Middle frontal gyrus (tissue), 1 donor: ENCODE data around the gene PTPRN2.

Experiments
- DNase-seq: peaks from one replicate; pipeline ENCODE4 v3.0.0-alpha.2; 2015; ENCODE audit warnings: low spot score; ENCODE audit errors: extremely low spot score

The PTPRN2 gene

DNA sequence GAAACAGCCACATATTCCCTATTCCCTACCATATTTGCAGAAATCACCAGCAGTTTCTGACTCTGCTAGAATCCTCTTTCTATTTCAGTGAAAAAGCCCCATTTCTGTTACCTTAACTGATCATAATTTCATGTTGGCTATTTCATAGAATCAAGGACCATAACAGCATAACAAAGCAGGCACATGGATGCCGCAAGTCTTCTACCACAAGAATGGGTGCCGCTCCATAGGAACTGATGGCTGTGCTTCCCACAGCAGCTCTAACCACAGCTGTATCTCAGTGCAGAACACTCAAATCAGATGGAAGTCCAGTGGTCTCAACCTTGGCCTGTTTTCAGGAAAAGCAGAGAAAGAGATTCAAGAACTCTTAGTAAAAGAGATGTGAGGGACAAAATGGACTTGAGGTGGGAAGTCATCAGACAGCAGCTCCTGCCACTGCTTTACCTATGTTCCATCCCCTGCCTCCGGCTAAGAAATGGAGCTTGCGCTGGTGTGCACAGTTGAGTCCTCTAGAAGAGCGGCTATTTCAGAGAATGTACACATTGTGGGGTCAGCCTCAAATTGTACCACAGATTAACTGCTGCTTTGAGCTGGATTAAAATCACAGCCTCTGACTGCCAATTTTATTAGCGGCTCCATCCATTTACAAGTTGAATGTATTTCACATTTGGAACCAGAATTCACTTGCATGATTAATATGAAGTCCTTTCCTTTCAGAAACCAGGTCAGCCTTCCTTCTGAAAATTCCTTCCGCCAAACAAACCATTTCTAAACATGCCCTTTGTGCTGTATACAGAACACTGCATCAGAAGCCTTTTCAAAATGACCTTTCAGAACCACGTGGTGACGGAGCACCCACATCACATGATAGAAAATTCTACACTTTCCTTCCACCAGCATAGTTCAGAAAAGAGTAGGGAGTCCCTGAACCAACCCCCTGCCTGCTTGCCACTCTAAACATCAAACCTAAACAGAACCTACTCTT is 7.7 kb downstream of the PTPRN2 start:
- no peak for DNase-seq

DNA sequence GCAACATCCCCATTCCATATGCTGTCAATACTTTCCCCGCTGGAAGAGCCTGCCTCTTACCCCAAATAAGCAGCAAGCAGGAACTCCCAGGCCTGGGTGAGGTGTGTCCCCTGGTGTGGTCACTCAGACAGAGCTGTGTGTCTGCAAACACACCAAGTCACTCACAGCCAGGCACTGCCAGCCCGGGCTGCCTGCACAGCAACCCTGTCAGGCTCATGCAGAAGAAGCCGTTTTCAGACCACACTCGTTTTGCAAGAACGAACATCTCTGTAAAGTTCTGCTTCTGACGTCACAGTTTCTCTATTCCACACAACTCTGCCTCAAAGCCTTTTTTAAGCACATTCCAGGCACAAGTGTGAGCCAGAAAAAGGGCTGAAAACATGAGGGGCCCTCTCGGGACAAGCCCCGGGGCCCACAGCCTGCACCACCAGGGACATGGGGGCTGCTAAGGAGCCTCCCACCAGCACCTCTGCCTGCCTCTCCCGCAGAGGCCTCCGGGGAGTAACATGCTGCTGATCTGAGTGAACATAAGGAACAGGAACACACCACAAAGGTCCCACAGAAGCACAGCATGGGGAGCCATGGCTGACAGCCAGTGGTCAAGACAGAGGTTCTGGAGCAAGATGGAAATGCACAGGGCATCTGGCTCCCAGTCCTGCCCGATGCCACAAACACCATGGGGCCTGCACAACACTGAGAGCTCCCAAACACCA is 11.4 kb downstream of the PTPRN2 start:
- no peak for DNase-seq

DNA sequence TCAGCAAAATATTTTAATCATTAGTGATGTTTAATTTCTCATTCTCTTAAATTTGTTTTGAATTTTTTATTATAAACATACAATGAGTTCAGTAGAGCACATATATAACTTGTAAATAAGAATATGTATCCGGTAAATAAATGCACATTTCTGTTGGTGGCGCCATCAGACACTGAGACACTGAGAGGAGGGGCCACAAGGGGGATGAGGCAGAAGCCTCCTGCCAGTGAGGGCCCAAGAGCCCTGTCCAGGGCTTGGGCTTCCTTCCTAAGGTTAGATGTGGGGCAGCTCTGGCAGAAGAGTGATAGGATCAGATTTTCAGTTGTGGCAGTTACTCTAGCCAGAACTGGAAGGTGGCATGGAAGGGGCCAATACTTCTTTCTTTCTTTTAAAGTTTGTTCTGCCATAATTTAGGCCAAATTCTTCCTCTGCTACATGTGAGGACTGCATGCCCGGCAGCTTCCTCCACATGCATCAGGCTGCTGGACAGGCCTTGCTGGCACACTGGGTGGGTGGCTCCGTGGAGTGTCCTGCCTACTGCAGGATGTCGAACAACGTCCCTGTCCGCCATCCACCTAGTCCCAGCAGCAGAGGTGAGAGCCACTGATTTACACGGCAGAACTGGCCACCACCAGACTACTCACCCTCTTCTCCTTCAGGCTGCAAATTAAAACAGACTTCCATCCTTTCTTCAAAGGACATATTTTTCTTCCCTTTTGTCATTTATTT is 13.2 kb downstream of the PTPRN2 start:
- DNase-seq: no peak

DNA sequence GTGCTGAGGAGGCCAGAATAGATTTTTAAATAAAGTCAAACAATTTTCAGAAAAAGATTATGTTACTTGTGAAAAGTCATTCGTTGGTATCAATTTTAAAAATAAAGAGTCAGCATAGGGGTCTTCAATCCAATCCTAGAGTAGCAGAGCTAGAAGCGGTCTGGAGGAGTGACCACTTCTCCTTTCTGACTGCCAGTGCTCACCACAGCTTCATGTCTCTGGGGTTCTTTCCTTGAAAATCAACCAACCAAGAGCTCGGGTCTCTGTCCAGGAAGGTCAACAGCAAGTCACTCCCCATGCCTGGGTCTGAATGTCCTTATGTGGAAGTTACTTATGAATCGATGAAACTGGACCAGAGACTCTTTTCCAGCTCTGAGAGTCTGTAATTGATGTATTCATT is 14.3 kb downstream of the PTPRN2 start:
- DNase-seq: no peak

DNA sequence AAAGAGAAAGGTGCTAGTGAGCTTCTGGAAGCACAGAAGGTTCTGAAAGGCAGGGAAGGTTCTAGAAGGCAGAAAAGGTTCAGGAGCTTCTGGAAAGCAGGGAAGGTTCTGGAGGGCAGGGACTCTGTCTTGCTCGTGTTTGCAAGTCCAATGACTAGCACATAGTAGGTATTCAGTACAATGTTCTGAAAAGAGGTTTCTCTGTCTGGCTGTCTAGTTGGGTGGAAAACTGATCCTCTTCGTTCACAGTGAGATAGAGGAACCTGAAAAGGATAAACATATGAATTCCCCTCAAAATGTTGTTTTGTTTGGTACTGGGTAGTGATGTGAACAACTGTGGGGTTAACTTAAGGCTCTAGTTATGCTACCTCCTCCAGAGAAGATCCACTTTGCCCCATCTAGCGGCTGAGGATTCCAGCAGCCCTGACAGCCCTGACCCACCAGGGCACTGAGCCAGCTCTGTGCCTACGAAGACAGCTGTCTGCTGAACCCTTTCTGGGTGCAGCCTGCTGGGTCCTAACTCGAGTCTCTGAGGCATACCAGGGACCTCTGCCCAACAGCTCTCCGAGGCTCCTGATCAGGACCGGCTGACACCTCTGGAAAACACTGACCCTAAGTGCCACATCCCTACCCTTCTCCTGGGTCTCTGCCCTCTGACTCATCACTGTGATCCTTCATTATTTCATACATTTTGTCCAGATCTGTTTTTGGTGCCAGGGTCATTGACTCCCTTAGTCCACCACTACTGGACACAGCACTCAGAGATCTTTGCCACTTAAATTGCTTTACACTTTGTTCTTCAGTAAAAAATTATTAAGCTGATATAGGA is 15.4 kb downstream of the PTPRN2 start:
- DNase-seq: no peak

DNA sequence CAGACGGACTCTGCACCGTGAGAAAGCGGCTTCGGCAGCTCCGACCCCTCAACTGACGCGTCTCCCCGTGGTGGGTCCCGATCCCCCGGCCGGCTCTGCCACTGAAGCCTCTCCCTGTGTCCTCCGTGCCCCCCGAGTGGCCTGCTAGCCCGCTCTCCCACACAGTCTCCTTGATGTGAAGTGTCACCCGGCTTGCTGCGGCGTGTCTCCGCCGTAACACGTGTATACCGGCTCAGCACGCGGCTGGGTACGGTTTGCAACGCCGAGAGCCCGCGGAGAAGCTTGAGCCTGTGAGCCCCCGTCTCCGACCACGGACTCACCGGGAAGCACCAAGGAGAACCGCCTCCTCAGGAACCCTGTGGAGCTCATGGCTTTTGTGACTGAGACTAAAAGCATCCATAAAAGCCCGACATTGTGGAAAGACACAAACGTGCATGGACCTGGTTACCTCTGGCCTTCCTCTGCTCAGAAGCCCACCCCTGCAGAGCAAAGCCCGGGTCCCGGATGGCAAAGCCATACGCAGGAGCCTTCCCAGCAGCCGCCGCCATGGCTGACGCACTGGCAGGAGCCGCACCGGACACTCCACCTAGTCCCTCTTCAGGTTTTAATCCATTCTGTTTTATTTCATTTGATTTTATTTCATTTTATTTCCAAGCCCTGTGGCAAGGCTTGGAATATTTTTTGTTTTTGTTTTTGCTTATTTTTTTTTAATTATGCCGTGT is 17.0 kb downstream of the PTPRN2 start:
- no peak for DNase-seq

DNA sequence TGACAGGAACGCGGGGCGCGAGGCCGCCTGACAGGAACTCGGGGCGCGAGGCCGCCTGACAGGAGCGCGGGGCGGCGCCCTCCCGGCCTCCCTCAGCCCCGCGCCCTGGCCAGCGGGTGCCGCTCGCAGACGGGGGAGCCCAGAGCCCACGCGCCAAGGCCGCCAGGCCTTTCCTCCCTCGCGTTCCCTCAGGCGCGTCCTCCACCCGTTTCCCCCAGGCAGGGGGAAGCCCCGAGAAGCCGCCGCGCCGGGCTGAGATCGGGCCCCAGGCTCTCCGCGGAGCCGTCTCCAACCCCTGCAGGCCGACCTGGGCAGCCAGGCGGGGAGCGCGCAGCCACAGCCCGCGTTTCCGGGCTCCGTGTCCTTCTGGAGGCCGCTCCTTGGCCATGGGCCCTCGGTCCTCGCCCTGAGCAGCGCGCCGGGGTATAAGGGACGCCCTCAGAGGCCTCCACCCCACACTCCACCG is 17.7 kb downstream of the PTPRN2 start:
- no peak for DNase-seq

DNA sequence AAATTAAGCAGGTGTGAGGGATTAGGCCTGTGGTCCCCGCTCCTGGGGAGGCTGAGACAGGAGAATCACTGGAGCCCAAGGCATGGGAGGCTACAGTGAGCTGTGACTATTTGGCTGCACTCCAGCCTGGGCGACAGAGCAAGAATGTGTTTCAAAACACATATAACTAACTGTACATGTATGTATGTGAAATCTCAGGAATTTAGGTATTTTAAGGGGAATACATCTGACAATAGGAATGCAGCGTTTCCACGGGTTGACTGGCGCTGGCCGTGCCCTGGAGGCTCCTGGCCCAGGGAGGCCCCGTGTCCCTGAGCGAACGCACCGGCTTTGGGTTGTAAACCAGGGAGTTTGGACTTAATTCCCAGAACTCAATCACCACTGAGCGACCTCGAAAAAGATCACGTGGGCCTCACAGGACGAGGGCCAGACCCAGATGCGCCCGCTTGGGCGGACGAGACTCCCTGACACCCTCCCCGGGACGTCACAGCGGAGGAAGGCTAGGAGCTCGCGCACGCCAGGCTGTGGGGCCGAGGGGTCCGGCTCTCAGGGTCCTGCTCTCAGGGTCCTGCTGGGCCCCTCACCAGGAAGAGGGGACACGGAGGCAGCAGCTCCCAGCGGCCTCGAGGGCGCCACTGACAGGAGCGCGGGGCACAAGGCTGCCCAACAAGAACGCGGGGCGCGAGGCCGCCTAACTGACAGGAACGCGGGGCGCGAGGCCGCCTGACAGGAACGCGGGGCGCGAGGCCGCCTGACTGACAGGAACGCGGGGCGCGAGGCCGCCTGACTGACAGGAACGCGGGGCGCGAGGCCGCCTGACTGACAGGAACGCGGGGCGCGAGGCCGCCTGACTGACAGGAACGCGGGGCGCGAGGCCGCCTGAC is 18.4 kb downstream of the PTPRN2 start:
- DNase-seq: no peak

DNA sequence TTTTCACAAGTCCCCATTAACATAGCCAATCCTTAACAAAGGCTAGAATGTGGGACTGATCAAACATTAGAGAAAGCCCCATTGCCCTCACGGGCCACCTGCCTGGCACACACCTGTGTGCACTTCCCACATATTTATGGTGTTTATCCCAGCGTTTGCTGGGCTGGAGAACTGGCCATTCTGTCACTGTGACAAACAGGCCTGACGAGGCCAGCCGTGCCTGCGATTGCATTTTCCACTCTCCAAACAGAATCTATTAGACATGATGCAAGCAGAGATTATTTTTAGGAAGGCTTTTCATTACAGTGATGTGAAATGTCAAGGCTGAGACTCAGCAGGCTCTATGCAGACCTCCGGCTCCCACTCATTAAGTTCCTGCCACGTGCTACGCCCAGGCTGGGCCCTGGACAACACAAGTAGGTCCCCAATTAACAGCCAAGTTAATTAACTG is 20.4 kb downstream of the PTPRN2 start:
- DNase-seq: no peak

DNA sequence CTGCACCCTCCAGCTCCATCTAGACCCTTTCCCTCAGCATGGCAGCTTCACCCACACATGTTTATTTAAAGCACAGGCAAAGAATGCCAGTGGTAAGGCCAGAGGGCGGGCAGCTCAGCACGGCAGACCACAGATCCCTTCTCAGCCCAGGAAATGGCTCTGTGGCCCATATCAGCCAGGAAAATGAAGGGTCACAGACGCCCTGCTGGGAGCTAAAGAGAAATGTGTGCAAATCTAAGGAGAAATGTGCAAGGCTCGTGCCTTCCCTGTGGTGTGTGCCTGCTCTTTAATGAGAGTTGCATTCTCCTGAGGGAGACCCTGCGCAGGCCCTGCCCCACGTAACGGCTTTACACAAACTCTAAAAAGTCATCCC is 23.0 kb downstream of the PTPRN2 start:
- DNase-seq: no peak

DNA sequence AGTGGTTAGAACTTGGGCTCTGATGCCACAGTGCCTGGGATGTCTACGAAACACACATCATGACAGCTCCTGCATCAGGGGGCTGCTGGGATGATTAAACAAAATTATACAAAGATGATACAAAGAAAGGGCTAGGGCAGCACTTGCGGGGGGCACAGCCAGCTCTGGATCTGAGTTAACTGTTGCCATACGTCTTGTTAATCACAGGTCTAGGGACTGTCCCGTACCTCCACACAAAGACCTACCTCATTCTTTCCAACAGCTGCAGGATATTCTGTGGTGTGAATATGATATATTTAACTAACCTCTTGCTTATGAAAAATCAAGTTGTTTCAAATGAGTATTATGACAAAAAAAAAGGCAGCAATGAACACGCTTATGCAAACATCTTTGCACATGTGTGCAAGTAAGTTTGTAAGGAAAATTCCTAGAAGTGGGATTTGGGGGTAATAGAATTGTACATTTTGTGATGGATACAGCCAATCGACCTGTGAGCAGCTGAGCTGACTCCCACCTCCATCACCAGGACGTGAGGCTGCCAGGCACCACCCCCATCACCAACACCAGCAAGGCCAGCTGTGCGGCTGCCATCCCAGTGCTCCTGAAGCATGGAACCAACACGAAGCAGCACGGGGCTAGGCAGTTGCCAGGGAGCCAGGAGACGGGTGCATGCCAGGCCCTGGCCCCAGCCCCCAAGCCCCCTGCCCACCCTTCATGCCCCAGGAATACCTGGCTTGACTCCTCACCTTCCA is 23.5 kb downstream of the PTPRN2 start:
- DNase-seq: no peak

DNA sequence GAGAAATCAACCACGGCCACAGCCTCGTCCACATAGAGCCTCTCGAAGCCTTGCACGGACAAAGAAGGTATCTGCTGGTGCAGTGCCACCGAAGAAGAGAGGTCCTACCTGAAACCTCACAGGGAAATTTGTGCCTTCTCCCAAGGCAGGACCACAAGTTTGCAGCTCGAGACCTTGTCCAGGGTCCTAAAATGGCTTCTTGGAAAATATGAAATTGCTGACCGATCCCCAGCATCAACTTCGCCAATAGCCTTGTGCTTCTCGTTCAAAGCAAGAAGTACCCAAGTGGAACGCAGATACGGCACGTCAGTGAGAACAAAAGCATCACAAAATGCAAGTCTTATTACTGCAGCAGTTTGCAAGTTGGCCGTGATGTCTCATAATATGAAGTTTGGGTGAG is 24.6 kb downstream of the PTPRN2 start:
- no peak for DNase-seq

DNA sequence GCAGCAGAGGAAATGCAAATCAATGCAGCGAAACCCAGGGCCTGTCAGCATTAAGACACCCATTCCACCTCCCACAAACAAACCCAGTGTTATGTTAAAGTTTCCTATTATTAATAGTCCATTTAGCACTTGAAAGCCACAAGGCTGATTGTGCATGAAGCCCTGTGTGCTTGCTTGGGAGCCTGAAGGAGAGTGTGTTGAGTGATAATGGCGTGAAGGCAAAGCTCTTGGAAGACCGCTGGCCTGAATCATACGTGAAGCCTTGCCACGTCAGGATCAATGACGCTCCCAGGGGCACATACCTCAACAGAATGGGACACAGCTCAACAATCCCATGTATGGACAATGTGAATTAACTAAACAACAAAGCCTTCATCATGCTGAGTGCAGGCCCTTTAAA is 25.1 kb downstream of the PTPRN2 start:
- no peak for DNase-seq

DNA sequence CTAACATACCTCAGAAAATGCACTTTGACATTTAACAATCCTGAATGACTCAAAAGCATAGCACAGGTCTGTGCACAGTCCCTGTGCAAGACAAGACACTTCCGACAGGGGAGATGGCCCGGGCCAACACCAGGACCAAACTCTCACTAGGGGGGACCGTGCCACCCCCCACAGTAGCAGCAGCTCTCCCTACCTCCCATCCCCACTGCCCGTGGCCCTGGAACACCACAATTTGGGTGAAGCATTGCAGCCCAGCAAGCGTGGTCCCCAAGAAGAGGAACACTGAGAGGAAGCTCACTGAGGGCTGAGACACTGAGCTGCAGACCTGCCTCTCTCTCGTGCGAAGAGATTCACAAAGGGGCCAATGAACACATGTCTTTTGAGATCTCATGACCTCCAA is 26.0 kb downstream of the PTPRN2 start:
- no peak for DNase-seq

DNA sequence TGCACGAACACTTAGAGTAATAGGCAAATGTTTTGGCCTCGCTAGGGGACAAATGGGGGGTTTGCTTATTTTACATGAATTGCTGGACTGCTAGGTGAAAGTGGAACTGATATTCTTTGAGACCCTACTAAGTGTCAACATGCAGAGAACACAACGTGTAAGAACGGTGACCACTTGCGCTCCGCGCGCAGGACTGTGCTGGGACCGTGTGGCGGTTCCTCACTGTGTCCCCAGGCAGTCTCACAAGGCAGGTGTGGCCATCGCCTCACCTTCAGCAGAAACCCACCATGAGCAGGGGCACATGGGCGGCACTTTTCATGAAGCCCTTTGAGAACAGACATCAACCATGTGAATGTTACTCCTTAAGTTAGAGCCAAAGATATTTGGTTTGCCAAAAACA is 27.2 kb downstream of the PTPRN2 start:
- no peak for DNase-seq

DNA sequence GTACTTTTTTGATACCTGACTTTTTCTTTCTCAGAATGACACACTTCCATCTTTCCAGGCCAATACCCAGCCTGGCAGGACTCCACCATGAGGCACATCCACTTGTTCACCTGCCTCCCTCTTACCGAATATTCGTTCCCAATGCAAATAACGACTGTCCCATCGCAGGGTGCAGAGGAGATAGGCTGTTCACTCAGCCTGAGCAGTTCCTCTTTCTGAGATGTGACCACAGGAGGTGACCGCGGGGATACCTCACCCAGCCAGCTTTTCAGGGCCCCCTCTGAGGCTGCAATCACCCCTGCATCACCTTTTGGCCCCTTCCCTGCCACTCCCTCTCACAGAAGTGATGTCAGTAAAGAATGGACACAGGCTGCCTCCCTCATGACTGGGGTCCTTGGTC is 28.3 kb downstream of the PTPRN2 start:
- no peak for DNase-seq

DNA sequence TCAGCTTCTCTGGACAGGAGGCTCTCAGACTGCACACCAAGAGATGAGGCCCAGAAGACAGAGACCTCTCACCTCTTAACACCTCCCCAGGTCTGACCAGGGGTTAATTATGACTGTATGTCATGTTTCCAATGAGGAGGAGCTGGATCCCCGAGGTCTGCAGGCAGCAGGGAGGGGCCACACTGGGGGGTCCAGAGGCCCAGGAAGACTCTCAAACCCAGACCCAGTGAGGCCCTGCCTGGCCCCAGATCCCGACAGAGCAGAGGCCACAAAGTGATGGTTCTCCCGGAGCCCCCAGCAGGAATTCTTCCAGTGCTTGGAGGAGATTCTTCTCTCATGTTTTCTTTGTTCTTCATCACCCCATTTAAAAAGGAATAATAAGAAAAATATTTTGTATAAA is 28.8 kb downstream of the PTPRN2 start:
- DNase-seq: no peak

DNA sequence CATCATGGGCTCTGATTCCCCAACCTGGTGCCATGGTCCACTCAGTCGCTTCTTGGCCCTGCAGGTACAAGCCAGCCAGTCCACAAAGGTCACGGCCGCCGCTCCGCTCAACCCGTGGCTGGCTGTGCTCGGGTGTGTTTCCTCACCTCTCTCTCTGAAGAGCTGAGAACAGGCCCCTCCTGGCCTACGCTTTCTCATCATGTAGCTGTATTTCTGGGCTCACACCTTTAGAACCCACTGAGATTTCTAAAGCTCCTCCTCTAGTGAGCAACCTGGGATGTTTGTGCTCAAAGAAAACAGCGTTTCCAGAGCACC is 30.2 kb downstream of the PTPRN2 start:
- DNase-seq: no peak
